ENCODE data around the gene CD36. TPM values are rescaled to one million over a fixed set of nuclear protein-coding genes. Genes with fewer than 3 reads are reported as not detected.

Gene CD36
- total RNA-seq, 3 donors from 2014 or later (not counting 1 experiment from before 2014, with no cell fraction given) = 5.5 to 7.0 (median 6.0) TPM

GRCh38 chr7:80640846-80641245 is 2.4 kb downstream of the CD36 start:
- Mint-ChIP-seq H3K4me1 (no peaks in the 10 kb centered on the region), H3K27ac (no peak overlapping the region), H3K36me3 (no peaks in the 10 kb centered on the region), H3K4me3 (no peak overlapping the region), H3K27me3 (ENCODE audit: low read depth in 2 of 2) (no peaks in the 10 kb centered on the region), H3K9me3 (no peaks in the 10 kb centered on the region)
- H3K9me3 ChIP-seq (ENCODE audit: control insufficient read depth, insufficient read depth, low read length) = no peaks in the 10 kb centered on the region
- no peaks in the 10 kb centered on the region for H3K36me3 ChIP-seq (ENCODE audit: control insufficient read depth, insufficient read depth, low read length)
- WGBS (ENCODE audit: insufficient coverage) = 100% methylated on average over 1 of the region's 1 CpG
- intact Hi-C loops (cut with micrococcal nuclease) = no loop called here
- no peak overlapping the region for H3K27ac ChIP-seq (ENCODE audit: low read length)
- no peaks in the 10 kb centered on the region for H3K4me1 ChIP-seq (ENCODE audit: control insufficient read depth, insufficient read depth, low read length)
- TF ChIP-seq CTCF (IDR thresholded peaks at IDR 0.05) = no peak
- no peaks in the 10 kb centered on the region for H3K27me3 ChIP-seq (ENCODE audit: control insufficient read depth, insufficient read depth, low read length)
- no peak for DNase-seq
- no peak for ATAC-seq
- no peak overlapping the region for H3K4me3 ChIP-seq (ENCODE audit: low read length)

GRCh38 chr7:80641548-80641947 is 3.1 kb downstream of the CD36 start:
- Histone ChIP-seq H3K9me3 (ENCODE audit: control insufficient read depth, insufficient read depth, low read length) (no peaks in the 10 kb centered on the region), H3K4me3 (ENCODE audit: low read length) (no peak overlapping the region), H3K27ac (ENCODE audit: low read length) (no peak overlapping the region), H3K36me3 (ENCODE audit: control insufficient read depth, insufficient read depth, low read length) (no peaks in the 10 kb centered on the region), H3K27me3 (ENCODE audit: control insufficient read depth, insufficient read depth, low read length) (no peaks in the 10 kb centered on the region), H3K4me1 (ENCODE audit: control insufficient read depth, insufficient read depth, low read length) (no peaks in the 10 kb centered on the region)
- TF ChIP-seq CTCF (IDR thresholded peaks at IDR 0.05) = no peak
- H3K4me1 Mint-ChIP-seq = no peaks in the 10 kb centered on the region
- H3K36me3 Mint-ChIP-seq = no peaks in the 10 kb centered on the region
- H3K9me3 Mint-ChIP-seq = peaks cover 0 to 3% of the 10 kb centered on the region in 2 donors
- intact Hi-C loops (cut with micrococcal nuclease) = no loop called here
- ATAC-seq = no peak
- DNase-seq = no peak
- H3K4me3 Mint-ChIP-seq = no peak overlapping the region
- no peaks in the 10 kb centered on the region for H3K27me3 Mint-ChIP-seq (ENCODE audit: low read depth in 2 of 2)
- H3K27ac Mint-ChIP-seq = no peak overlapping the region

DNA sequence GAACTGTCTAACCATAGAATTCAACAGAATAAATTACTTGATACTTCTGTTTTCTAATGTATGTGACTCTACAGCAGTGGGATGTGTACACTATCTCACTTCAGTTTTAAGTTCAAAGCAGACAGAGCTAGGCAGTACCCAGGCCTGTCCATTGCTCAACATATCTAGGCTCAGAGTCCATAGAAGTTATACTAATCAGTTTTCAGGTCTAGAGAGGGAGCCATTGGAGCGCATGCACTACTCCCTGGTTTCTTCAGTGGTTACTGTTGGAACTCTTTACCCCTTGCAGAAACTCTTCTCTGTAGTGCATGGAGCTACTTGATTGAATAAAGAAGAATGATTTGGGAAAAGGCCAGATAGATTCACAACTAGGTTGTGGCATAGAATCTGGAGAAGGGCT is 4.4 kb downstream of the CD36 start:
- no peaks in the 10 kb centered on the region for H3K36me3 Mint-ChIP-seq
- H3K27ac ChIP-seq (ENCODE audit: low read length) = no peak overlapping the region
- intact Hi-C loops (cut with micrococcal nuclease) = no loop called here

More for the DNA sequence above, 4.4 kb downstream of the CD36 start:
- H3K27me3 ChIP-seq (ENCODE audit: control insufficient read depth, insufficient read depth, low read length) = no peaks in the 10 kb centered on the region
- peaks cover 0 to 3% of the 10 kb centered on the region in 2 donors for H3K9me3 Mint-ChIP-seq
- ATAC-seq (peak in 1 of 3 donors; percentile 39), DNase-seq (no peak)
- TF ChIP-seq CTCF (IDR thresholded peaks at IDR 0.05) = no peak
- 94% methylated on average over 1 of the region's 1 CpG for WGBS (ENCODE audit: insufficient coverage)
- H3K9me3 ChIP-seq (ENCODE audit: control insufficient read depth, insufficient read depth, low read length) = no peaks in the 10 kb centered on the region
- no peak overlapping the region for H3K4me3 ChIP-seq (ENCODE audit: low read length)
- no peak overlapping the region for H3K4me3 Mint-ChIP-seq
- H3K4me1 ChIP-seq (ENCODE audit: control insufficient read depth, insufficient read depth, low read length) = no peaks in the 10 kb centered on the region
- H3K4me1 Mint-ChIP-seq = no peaks in the 10 kb centered on the region
- no peaks in the 10 kb centered on the region for H3K36me3 ChIP-seq (ENCODE audit: control insufficient read depth, insufficient read depth, low read length)
- H3K27me3 Mint-ChIP-seq (ENCODE audit: low read depth in 2 of 2) = no peaks in the 10 kb centered on the region
- H3K27ac Mint-ChIP-seq = no peak overlapping the region

All from natural killer cell (primary cell).